Activated naive CD8-positive, alpha-beta T cell treated with anti-CD3 and anti-CD28 coated beads for 36 hours (primary cell): ENCODE measurements around the gene RASGEF1B. TPM values are rescaled to one million over a fixed set of nuclear protein-coding genes. Genes with fewer than 3 reads are reported as not detected.
A peak's percentile ranks its signal among the peaks of the same experiment; 100 is the strongest.

Experiments used
- DNase-seq: peaks from one replicate; pipeline ENCODE4 v3.0.0; 2021
- H3K27ac Mint-ChIP-seq: one replicate; pipeline ENCODE4 v1.8.0; 2022; ENCODE audit warnings: mild to moderate bottlenecking, moderate library complexity, mixed read lengths
- H3K27me3 Mint-ChIP-seq: one replicate; pipeline ENCODE4 v1.8.0; 2022; ENCODE audit warnings: mild to moderate bottlenecking, mixed read lengths
- H3K36me3 Mint-ChIP-seq: one replicate; pipeline ENCODE4 v1.8.0; 2021; ENCODE audit warnings: mild to moderate bottlenecking, mixed read lengths
- H3K4me1 Mint-ChIP-seq: one replicate; pipeline ENCODE4 v1.8.0; 2021; ENCODE audit warnings: mixed read lengths
- H3K4me3 Mint-ChIP-seq: one replicate; pipeline ENCODE4 v1.8.0; 2022; ENCODE audit warnings: mild to moderate bottlenecking, moderate library complexity, mixed read lengths
- H3K9me3 Mint-ChIP-seq: one replicate; pipeline ENCODE4 v1.8.0; 2022; ENCODE audit warnings: mixed read lengths
- total RNA-seq, 2 experiments: library from RNA; stranded (reverse); gene quantifications; one replicate each; pipeline ENCODE4 v1.2.3, GENCODE V29; 2021

RASGEF1B gene
- total RNA-seq, 2 experiments from 2014 or later, result 6.7 to 6.9 TPM

- peaks cover 49% of the 10 kb centered on the region for H3K4me1 Mint-ChIP-seq
- DNase-seq, result no peak
- H3K27ac Mint-ChIP-seq, result no peak overlapping the region
- no peaks in the 10 kb centered on the region for H3K9me3 Mint-ChIP-seq
- no peaks in the 10 kb centered on the region for H3K27me3 Mint-ChIP-seq
- H3K4me3 Mint-ChIP-seq, result no peak overlapping the region
- peaks cover 20% of the 10 kb centered on the region for H3K36me3 Mint-ChIP-seq
Measured at GRCh38 chr4:81460191-81460701, 11.5 kb downstream of the RASGEF1B start.

DNA sequence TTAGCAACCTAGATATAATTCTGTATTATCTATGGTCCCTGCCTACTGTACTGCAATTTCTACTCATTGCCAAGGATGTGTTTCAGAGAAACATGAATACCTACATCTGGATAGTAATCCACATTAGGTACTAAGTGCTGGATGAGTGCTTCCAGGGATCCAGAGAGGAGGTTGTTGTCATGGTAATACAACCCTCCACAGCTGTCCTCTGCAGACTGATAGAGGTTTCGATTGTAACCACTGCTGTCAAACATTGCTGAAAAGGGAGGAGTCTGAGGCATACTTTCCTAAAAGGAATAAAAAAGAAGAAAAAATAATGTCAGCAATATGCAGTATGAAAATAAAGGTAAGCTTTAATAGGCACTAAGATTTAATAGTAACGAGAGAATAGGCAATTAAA is 12.5 kb downstream of the RASGEF1B start:
- Mint-ChIP-seq H3K27me3 (no peaks in the 10 kb centered on the region), H3K4me3 (no peak overlapping the region), H3K9me3 (no peaks in the 10 kb centered on the region), H3K36me3 (peaks cover 25% of the 10 kb centered on the region), H3K27ac (no peak overlapping the region), H3K4me1 (peaks cover 52% of the 10 kb centered on the region)
- DNase-seq, result no peak

- no peak for DNase-seq
- peaks cover 36% of the 10 kb centered on the region for H3K36me3 Mint-ChIP-seq
- no peak overlapping the region for H3K27ac Mint-ChIP-seq
- no peak overlapping the region for H3K4me3 Mint-ChIP-seq
- peaks cover 45% of the 10 kb centered on the region for H3K4me1 Mint-ChIP-seq
- H3K27me3 Mint-ChIP-seq, result no peaks in the 10 kb centered on the region
- H3K9me3 Mint-ChIP-seq, result no peaks in the 10 kb centered on the region
Measured at GRCh38 chr4:81457921-81458520, 13.7 kb downstream of the RASGEF1B start.

DNA sequence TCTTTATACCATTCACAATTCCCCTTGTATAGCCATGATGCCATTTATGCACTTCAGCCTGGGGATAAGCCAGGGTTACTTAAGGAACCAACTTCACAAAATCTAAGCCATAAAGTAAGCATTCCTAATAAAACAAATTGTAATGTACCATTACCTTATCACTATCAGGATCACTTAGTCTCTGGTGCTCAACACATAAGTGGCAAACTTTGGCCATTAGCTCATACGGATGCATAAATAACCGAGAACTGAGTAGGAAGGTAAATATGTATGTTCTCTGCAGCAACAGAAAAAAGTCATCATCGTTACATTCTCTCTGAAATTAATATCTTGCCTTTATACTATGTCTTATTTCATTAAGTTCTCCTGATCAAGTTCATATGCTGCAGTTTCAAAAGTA is 14.4 kb downstream of the RASGEF1B start:
- Mint-ChIP-seq H3K9me3 (no peaks in the 10 kb centered on the region), H3K27me3 (no peaks in the 10 kb centered on the region), H3K4me3 (no peak overlapping the region), H3K27ac (no peak overlapping the region), H3K36me3 (peaks cover 36% of the 10 kb centered on the region), H3K4me1 (peaks cover 38% of the 10 kb centered on the region)
- DNase-seq, result no peak

DNA sequence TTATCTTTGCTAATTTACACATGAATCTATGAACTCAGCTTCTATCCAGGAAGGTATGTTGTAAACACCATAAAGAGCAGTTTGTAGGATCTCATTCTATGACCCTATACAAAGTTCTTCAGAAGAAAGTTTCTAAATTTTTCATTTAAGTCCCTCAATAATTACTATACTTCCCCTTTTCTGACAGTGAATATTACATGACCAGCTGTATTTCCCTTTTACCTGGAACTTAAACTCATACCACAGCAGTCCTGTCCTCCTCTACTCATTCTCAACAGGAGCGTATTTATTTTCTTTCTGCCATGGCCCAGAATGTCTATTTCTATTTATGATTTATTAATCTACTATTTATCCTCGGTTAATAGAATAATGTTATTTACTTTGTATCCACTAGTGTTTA is 15.8 kb downstream of the RASGEF1B start:
- no peak overlapping the region for H3K27ac Mint-ChIP-seq
- peaks cover 36% of the 10 kb centered on the region for H3K36me3 Mint-ChIP-seq
- H3K9me3 Mint-ChIP-seq, result no peaks in the 10 kb centered on the region
- no peak for DNase-seq
- H3K27me3 Mint-ChIP-seq, result no peaks in the 10 kb centered on the region
- peaks cover 28% of the 10 kb centered on the region for H3K4me1 Mint-ChIP-seq
- H3K4me3 Mint-ChIP-seq, result no peak overlapping the region

DNA sequence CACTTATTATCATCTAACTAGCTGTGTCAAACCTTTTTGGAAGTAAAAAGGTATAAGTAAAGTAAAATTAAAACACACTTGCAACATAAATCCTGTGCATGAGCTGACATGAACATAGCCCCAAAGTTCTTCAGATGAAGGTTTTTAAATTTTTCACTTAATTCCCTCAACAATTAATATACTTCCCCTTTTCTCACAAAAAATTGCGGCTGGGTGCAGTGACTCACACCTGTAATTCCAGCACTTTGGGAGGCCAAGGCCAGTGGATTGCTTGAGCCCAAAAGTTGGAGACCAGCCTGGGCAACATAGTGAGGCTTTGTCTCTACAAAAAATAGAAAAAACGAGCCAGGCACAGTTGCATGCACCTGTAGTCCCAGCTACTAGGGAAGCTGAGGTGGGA is 16.8 kb downstream of the RASGEF1B start:
- no peak overlapping the region for H3K4me3 Mint-ChIP-seq
- no peaks in the 10 kb centered on the region for H3K9me3 Mint-ChIP-seq
- H3K4me1 Mint-ChIP-seq, result peaks cover 23% of the 10 kb centered on the region
- H3K27ac Mint-ChIP-seq, result peak overlapping the region; percentile 58
- DNase-seq, result no peak
- H3K36me3 Mint-ChIP-seq, result peaks cover 36% of the 10 kb centered on the region
- H3K27me3 Mint-ChIP-seq, result no peaks in the 10 kb centered on the region

DNA sequence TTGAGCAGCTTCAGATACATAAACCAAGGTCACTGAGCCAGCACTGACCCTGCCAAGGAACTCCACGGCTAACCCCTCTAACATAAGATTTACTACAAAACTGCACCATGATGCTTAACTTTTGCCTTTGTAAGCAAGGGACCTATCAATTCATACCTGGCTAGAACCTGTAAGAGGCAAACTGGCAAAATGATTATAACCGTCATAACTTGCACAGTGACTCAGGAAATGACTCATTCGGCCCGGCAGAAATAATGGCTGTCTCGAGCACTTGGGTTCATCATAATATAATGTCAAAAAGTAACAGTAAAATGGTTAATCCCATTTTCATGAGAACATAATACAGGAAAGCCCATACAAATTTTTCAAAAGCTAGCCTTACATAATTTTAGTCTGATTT is 17.2 kb downstream of the RASGEF1B start:
- no peaks in the 10 kb centered on the region for H3K9me3 Mint-ChIP-seq
- peak; percentile 36 for DNase-seq
- H3K4me3 Mint-ChIP-seq, result no peak overlapping the region
- peaks cover 22% of the 10 kb centered on the region for H3K4me1 Mint-ChIP-seq
- H3K36me3 Mint-ChIP-seq, result peaks cover 36% of the 10 kb centered on the region
- peak overlapping the region; percentile 83 for H3K27ac Mint-ChIP-seq
- no peaks in the 10 kb centered on the region for H3K27me3 Mint-ChIP-seq

GRCh38 chr4:81453024-81453423 is 18.7 kb downstream of the RASGEF1B start:
- DNase-seq, result no peak
- Mint-ChIP-seq H3K36me3 (peaks cover 36% of the 10 kb centered on the region), H3K4me1 (peaks cover 19% of the 10 kb centered on the region), H3K27ac (no peak overlapping the region), H3K27me3 (no peaks in the 10 kb centered on the region), H3K9me3 (no peaks in the 10 kb centered on the region), H3K4me3 (no peak overlapping the region)

- Mint-ChIP-seq H3K4me1 (peaks cover 17% of the 10 kb centered on the region), H3K36me3 (peaks cover 33% of the 10 kb centered on the region), H3K9me3 (no peaks in the 10 kb centered on the region), H3K27ac (no peak overlapping the region), H3K4me3 (no peak overlapping the region), H3K27me3 (no peaks in the 10 kb centered on the region)
- DNase-seq, result no peak
Measured at GRCh38 chr4:81452452-81453006, 19.2 kb downstream of the RASGEF1B start.

DNA sequence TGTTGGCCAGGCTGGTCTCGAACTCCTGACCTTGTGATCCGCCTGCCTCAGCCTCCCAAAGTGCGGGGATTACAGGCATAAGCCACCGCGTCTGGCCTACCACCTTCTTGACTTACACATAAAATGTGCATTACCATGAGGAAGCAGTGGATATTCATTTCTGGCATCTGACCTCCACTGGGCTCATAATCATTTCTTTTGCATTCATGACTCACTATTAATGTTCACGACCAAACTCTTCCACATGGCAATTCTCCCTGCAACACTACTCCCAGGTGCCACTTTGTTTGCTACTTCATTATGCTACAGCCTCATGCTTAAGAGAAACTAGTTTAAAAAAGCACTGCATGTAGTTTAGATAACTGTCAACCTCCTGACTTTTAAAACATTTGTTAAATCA is 22.7 kb downstream of the RASGEF1B start:
- Mint-ChIP-seq H3K27me3 (no peaks in the 10 kb centered on the region), H3K9me3 (no peaks in the 10 kb centered on the region), H3K36me3 (peaks cover 24% of the 10 kb centered on the region), H3K4me3 (no peak overlapping the region), H3K27ac (no peak overlapping the region), H3K4me1 (peaks cover 4% of the 10 kb centered on the region)
- no peak for DNase-seq

GRCh38 chr4:81447566-81448229 is 24.0 kb downstream of the RASGEF1B start:
- no peak for DNase-seq
- H3K27ac Mint-ChIP-seq, result no peak overlapping the region
- H3K9me3 Mint-ChIP-seq, result no peaks in the 10 kb centered on the region
- H3K27me3 Mint-ChIP-seq, result no peaks in the 10 kb centered on the region
- peaks cover 17% of the 10 kb centered on the region for H3K36me3 Mint-ChIP-seq
- no peak overlapping the region for H3K4me3 Mint-ChIP-seq
- no peaks in the 10 kb centered on the region for H3K4me1 Mint-ChIP-seq

DNA sequence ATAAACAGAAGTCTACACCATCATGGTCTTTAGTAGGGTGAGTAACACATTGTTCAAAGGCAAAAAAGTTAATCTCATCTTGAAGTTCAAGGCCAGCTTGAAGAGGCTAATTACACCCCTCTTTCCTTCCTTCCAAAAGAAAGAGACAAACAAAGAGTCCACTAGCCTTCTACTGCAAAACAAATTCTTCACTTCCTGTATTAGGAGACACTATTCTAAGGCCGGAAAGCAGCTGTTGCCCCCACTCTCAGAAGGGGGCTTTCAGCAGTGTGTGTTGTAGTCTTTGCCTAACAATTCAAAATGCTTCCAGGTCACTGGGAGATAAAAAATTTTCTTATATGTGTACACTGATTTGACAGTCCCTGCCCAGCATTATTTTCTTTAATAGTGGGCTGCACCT is 25.1 kb downstream of the RASGEF1B start:
- no peak for DNase-seq
- H3K4me3 Mint-ChIP-seq, result no peak overlapping the region
- peaks cover 17% of the 10 kb centered on the region for H3K36me3 Mint-ChIP-seq
- H3K27me3 Mint-ChIP-seq, result no peaks in the 10 kb centered on the region
- no peaks in the 10 kb centered on the region for H3K9me3 Mint-ChIP-seq
- no peak overlapping the region for H3K27ac Mint-ChIP-seq
- no peaks in the 10 kb centered on the region for H3K4me1 Mint-ChIP-seq

- peaks cover 21% of the 10 kb centered on the region for H3K36me3 Mint-ChIP-seq
Measured at GRCh38 chr4:81445196-81445595, 26.5 kb downstream of the RASGEF1B start.

DNA sequence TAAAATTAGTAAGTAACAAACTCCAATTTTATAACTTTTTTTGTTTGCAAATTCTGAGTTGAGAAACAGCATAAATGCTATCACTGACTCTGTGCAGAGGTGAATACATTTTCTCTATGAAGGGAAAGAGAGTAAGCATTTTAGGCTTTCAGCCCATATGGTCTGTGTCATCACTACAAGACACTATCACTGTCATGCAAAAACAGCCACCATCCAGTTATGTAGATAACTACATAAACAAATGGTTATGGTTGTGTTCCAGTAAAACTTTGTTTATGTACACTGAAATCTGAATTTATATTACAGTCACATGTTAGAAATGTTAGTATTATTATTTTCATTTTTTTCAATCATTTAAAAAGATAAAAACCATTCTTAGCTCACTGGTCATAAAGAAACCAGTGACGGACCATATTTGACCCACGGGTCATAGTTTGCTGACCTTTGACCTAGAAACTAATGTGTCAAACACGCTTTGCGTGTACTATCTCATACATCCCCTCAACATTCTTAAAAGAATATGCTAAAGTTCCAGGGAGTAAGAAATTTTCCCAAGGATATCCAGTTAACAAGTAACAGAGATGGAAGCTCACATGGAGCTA is 29.1 kb downstream of the RASGEF1B start:
- Mint-ChIP-seq H3K4me3 (no peak overlapping the region), H3K9me3 (no peaks in the 10 kb centered on the region), H3K27ac (no peak overlapping the region), H3K27me3 (no peaks in the 10 kb centered on the region), H3K36me3 (peaks cover 34% of the 10 kb centered on the region), H3K4me1 (no peaks in the 10 kb centered on the region)
- no peak for DNase-seq

More at GRCh38 chr4:81445196-81445595, 26.5 kb downstream of the RASGEF1B start:
- Mint-ChIP-seq H3K27ac (no peak overlapping the region), H3K27me3 (no peaks in the 10 kb centered on the region), H3K4me1 (no peaks in the 10 kb centered on the region), H3K4me3 (no peak overlapping the region), H3K9me3 (no peaks in the 10 kb centered on the region)
- no peak for DNase-seq

GRCh38 chr4:81440949-81441348 is 30.8 kb downstream of the RASGEF1B start:
- Mint-ChIP-seq H3K4me3 (no peak overlapping the region), H3K9me3 (no peaks in the 10 kb centered on the region), H3K4me1 (no peaks in the 10 kb centered on the region), H3K27me3 (no peaks in the 10 kb centered on the region), H3K36me3 (peaks cover 29% of the 10 kb centered on the region), H3K27ac (no peak overlapping the region)
- no peak for DNase-seq
